Erythroblast (primary cell): ENCODE results near the gene TMEM52.

Experiments used
- GATA1 ChIP-seq: IDR thresholded peaks from 2 replicates; pipeline ENCODE4 v1.6.1; 2011; ENCODE audit warnings: low read depth, mild to moderate bottlenecking, control low read depth, low read length, moderate library complexity
- POLR2A ChIP-seq: IDR thresholded peaks from 2 replicates; pipeline ENCODE4 v1.6.1; 2011; ENCODE audit warnings: mild to moderate bottlenecking, low read length

- no peak for TF ChIP-seq POLR2A
- no peak for TF ChIP-seq GATA1
These were observed 3.5 kb upstream of the TMEM52 start for GRCh38 chr1:1922702-1922955.
